PC-9 (cell line): ENCODE data around the gene SORBS1. TPM values are rescaled to one million over a fixed set of nuclear protein-coding genes. Genes with fewer than 3 reads are reported as not detected.

Experiments used
- BruUV-seq: library from RNA; stranded (reverse); fragments of 400-500 nt; replicated peaks from 2 replicates; lab custom pipeline; 2021; lab: Mats Ljungman, UMichigan
- CTCF ChIA-PET: fragments of 300-600 bp; sonication (Branson Sonifier 250); formaldehyde crosslinking; loops from one replicate; lab custom pipeline; 2022; ENCODE audit warnings: antibody characterized with exemption; lab: Charles Lee
- POLR2A ChIA-PET: fragments of 300-600 bp; sonication (Branson Sonifier 250); formaldehyde crosslinking; loops from one replicate; lab custom pipeline; 2022; ENCODE audit warnings: antibody characterized with exemption; ENCODE audit not compliant: unreplicated experiment; lab: Charles Lee
- DNase-seq, 2 experiments: peaks; one replicate each; pipeline versions ENCODE4 v3.0.0 to v3.0.0-alpha.2; 2015 to 2022; ENCODE audit warnings: mixed read lengths in 1 of 2
- H2AFZ ChIP-seq: fragments of 200-600 bp; sonication (generic); 2 replicates; pipeline ENCODE4 v1.8.1; 2017; ENCODE audit warnings: antibody characterized with exemption
- H3F3A ChIP-seq: fragments of 200-600 bp; sonication (generic); 2 replicates; pipeline ENCODE4 v1.8.1; 2017; ENCODE audit warnings: antibody characterized with exemption, mild to moderate bottlenecking, low read depth; ENCODE audit not compliant: insufficient read depth
- H3K27ac ChIP-seq: fragments of 200-600 bp; sonication (generic); 2 replicates; pipeline ENCODE4 v1.6.1; 2016; ENCODE audit warnings: mixed run types
- H3K27me3 ChIP-seq: fragments of 200-600 bp; sonication (generic); 2 replicates; pipeline ENCODE4 v1.6.1; 2016; ENCODE audit warnings: low read depth, mixed run types; ENCODE audit not compliant: insufficient read depth
- H3K36me3 ChIP-seq: fragments of 200-600 bp; sonication (generic); 2 replicates; pipeline ENCODE4 v1.6.1; 2016; ENCODE audit warnings: low read depth, mixed run types
- H3K4me1 ChIP-seq: fragments of 200-600 bp; sonication (generic); replicated peaks from 2 replicates; pipeline ENCODE4 v1.6.1; 2016; ENCODE audit warnings: mixed run types; ENCODE audit not compliant: insufficient read depth
- H3K4me2 ChIP-seq: fragments of 200-600 bp; sonication (generic); 2 replicates; pipeline ENCODE4 v1.6.1; 2017; ENCODE audit warnings: mixed run types
- H3K4me3 ChIP-seq: fragments of 200-600 bp; sonication (generic); 2 replicates; pipeline ENCODE4 v1.6.1; 2016; ENCODE audit warnings: mixed run types
- H3K79me2 ChIP-seq: fragments of 200-600 bp; sonication (generic); 2 replicates; pipeline ENCODE4 v1.6.1; 2017; ENCODE audit warnings: low read depth, mixed run types
- H3K9me2 ChIP-seq: fragments of 200-600 bp; sonication (generic); 2 replicates; pipeline ENCODE4 v1.8.1; 2017; ENCODE audit warnings: mild to moderate bottlenecking; ENCODE audit not compliant: insufficient read depth
- H3K9me3 ChIP-seq: fragments of 200-600 bp; sonication (generic); 2 replicates; pipeline ENCODE4 v1.8.1; 2016; ENCODE audit warnings: low read depth; ENCODE audit not compliant: insufficient read depth
- H4K20me1 ChIP-seq: fragments of 200-600 bp; sonication (generic); 2 replicates; pipeline ENCODE4 v1.8.1; 2017; ENCODE audit not compliant: insufficient read depth
- EZH2 ChIP-seq: fragments of 200-600 bp; sonication (generic); IDR thresholded peaks from 2 replicates; pipeline ENCODE4 v1.8.0; 2017; ENCODE audit warnings: antibody characterized with exemption, low read depth
- intact Hi-C: fragments of 100-400 bp; cut with micrococcal nuclease; formaldehyde crosslinking; loops from one replicate; pipeline ENCODE4 v1.10.0; 2022; ENCODE audit not compliant: unreplicated experiment
- total RNA-seq: library from RNA; stranded (reverse); gene quantifications from 2 replicates; pipeline ENCODE4 v1.2.3, GENCODE V29; 2021
- TF ChIP-seq, protein P1 (sequence below): fragments of 200-600 bp; sonication (generic); conservative IDR thresholded peaks from 2 replicates; pipeline ENCODE4 v1.6.1; 2017; ENCODE audit warnings: mixed run types, antibody characterized with exemption, mild to moderate bottlenecking, moderate library complexity

The SORBS1 gene
- total RNA-seq, 1 experiment from 2014 or later, result 5.0 TPM

GRCh38 chr10:95459446-95460045 is 101.6 kb downstream of the SORBS1 start:
- Histone ChIP-seq H3K27ac (no peak overlapping the region), H3K4me3 (no peak overlapping the region), H3K9me3 (no peaks in the 10 kb centered on the region), H3K9me2 (no peaks in the 10 kb centered on the region), H4K20me1 (no peaks in the 10 kb centered on the region), H3K27me3 (no peaks in the 10 kb centered on the region), H2AFZ (no peak overlapping the region), H3K4me2 (no peak overlapping the region), H3K36me3 (no peaks in the 10 kb centered on the region), H3K4me1 (no peaks in the 10 kb centered on the region), H3K79me2 (no peaks in the 10 kb centered on the region), H3F3A (no peaks in the 10 kb centered on the region)
- intact Hi-C loops, result no loop called here
- BruUV-seq, result no TSS peak
- POLR2A ChIA-PET, result no interaction called here
- DNase-seq, result no peak
- TF ChIP-seq, protein P1, sequence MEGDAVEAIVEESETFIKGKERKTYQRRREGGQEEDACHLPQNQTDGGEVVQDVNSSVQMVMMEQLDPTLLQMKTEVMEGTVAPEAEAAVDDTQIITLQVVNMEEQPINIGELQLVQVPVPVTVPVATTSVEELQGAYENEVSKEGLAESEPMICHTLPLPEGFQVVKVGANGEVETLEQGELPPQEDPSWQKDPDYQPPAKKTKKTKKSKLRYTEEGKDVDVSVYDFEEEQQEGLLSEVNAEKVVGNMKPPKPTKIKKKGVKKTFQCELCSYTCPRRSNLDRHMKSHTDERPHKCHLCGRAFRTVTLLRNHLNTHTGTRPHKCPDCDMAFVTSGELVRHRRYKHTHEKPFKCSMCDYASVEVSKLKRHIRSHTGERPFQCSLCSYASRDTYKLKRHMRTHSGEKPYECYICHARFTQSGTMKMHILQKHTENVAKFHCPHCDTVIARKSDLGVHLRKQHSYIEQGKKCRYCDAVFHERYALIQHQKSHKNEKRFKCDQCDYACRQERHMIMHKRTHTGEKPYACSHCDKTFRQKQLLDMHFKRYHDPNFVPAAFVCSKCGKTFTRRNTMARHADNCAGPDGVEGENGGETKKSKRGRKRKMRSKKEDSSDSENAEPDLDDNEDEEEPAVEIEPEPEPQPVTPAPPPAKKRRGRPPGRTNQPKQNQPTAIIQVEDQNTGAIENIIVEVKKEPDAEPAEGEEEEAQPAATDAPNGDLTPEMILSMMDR, result no peak
- no peak for TF ChIP-seq EZH2
- CTCF ChIA-PET, result no interaction called here

- BruUV-seq, result no TSS peak
- TF ChIP-seq EZH2, result no peak
- TF ChIP-seq, protein P1, result no peak
- H3K27ac ChIP-seq, result no peak overlapping the region
Observed at GRCh38 chr10:95458871-95459270, 102.3 kb downstream of the SORBS1 start.

DNA sequence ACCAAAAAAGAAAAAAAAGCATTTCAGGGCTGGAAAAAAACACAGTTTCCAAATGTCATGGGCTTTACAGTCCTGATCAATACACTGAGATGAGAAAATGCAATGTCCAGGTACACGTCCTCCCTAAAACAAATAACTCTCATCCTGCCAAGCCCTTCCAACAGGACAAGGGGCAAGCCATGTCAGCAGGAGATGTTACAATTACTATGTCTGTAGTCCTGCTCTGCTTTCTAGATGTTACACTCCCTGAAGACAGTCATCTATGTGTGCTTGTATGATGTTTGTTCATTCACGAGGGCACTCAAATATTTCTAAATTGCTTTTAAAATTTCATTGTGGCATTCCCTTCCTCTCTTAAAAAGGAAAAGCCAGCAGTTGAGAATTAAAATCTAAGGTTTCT is 103.2 kb downstream of the SORBS1 start:
- H3K9me3 ChIP-seq, result no peaks in the 10 kb centered on the region
- H4K20me1 ChIP-seq, result no peaks in the 10 kb centered on the region
- POLR2A ChIA-PET, result no interaction called here
- H3K79me2 ChIP-seq, result no peaks in the 10 kb centered on the region
- no peaks in the 10 kb centered on the region for H3K9me2 ChIP-seq
- H3F3A ChIP-seq, result no peaks in the 10 kb centered on the region
- H3K27ac ChIP-seq, result no peak overlapping the region
- no peaks in the 10 kb centered on the region for H3K27me3 ChIP-seq
- CTCF ChIA-PET, result no interaction called here
- H3K4me3 ChIP-seq, result no peak overlapping the region
- DNase-seq, result no peak
- intact Hi-C loops, result no loop called here
- no peak overlapping the region for H2AFZ ChIP-seq
- H3K36me3 ChIP-seq, result no peaks in the 10 kb centered on the region
- H3K4me1 ChIP-seq, result no peaks in the 10 kb centered on the region
- H3K4me2 ChIP-seq, result no peak overlapping the region
- BruUV-seq, result no TSS peak
- no peak for TF ChIP-seq EZH2
- TF ChIP-seq, protein P1, result no peak

More at GRCh38 chr10:95458871-95459270, 102.3 kb downstream of the SORBS1 start:
- ChIA-PET CTCF (interaction anchor here (0.7 kb wide), 1 partner anchor 29 kb away, joined by 4 read pairs; no protein-coding TSS in a partner anchor), POLR2A (no interaction called here)
- H2AFZ ChIP-seq, result no peak overlapping the region
- H3K9me2 ChIP-seq, result no peaks in the 10 kb centered on the region
- H3K4me1 ChIP-seq, result no peaks in the 10 kb centered on the region
- no peaks in the 10 kb centered on the region for H3K79me2 ChIP-seq
- H3K4me3 ChIP-seq, result no peak overlapping the region
- H3F3A ChIP-seq, result no peaks in the 10 kb centered on the region
- no peaks in the 10 kb centered on the region for H3K9me3 ChIP-seq
- no peaks in the 10 kb centered on the region for H3K36me3 ChIP-seq
- intact Hi-C loops, result no loop called here
- H3K27me3 ChIP-seq, result no peaks in the 10 kb centered on the region
- DNase-seq, result no peak
- no peak overlapping the region for H3K4me2 ChIP-seq
- no peaks in the 10 kb centered on the region for H4K20me1 ChIP-seq
